Camera-type eye (tissue), 1 donor: Measurements from ENCODE around the gene P2RY6. TPM values are rescaled to one million over a fixed set of nuclear protein-coding genes. Genes with fewer than 3 reads are reported as not detected.

Experiments used
- total RNA-seq: library from RNA; depleted of rRNA; stranded (reverse); fragments of >200 nt; gene quantifications from one replicate; pipeline ENCODE4 v1.2.3, GENCODE V29; 2014

The P2RY6 gene
- 0.44 TPM for total RNA-seq

GRCh38 chr11:73271936-73272679 lies at the start of gene P2RY6:
TSS of gene P2RY6 (plus strand) at chr11:73272338. CDS start at chr11:73296519, 24,181 bp downstream.

GRCh38 chr11:73308003-73308960 lies 36.1 kb downstream of the P2RY6 start, which contains the start of gene ARHGEF17:
TSS of gene ARHGEF17 (plus strand) at chr11:73308276. CDS start at chr11:73308639, 363 bp downstream.

Other genes starting within 250 kb of the P2RY6 start
- gene FCHSD2, start 130.0 kb upstream of the P2RY6 start, total RNA-seq, result 46.3 TPM
- gene P2RY2, start 54.1 kb upstream of the P2RY6 start, total RNA-seq, result 3.8 TPM
- 60.8 TPM for gene ARHGEF17, start 35.9 kb downstream of the P2RY6 start, total RNA-seq
- gene RELT, start 104.1 kb downstream of the P2RY6 start, total RNA-seq, result 3.7 TPM